ENCODE measurements around the gene ABCA5.

GRCh38 chr17:69282002-69282401 lies 44.9 kb downstream of the ABCA5 start:
- TF ChIP-seq CTCF (optimal IDR thresholded peaks at IDR 0.05 in 1 of 3, IDR thresholded peaks at IDR 0.05 in 1 of 3, conservative IDR thresholded peaks at IDR 0.05 in 1 of 3; ENCODE audit: extremely low read depth in 1 of 3, insufficient read depth in 2 of 3, low read length in 3 of 3) (no peak), EZH2 (IDR thresholded peaks at IDR 0.05; ENCODE audit: low read length) (no peak)

Data from keratinocyte (primary cell).